CD4-positive, alpha-beta T cell treated with Interleukin-1 beta for 1 hour (primary cell): Measurements from ENCODE around the gene GABRR2.

Source experiments
- DNase-seq, 2 donors: peaks; one replicate each; pipeline ENCODE4 v3.0.0-alpha.2; 2020 to 2022

GABRR2 gene

GRCh38 chr6:89290401-89291155 lies 24.5 kb downstream of the GABRR2 start:
- DNase-seq = no peak

GRCh38 chr6:89289710-89290109 lies 25.4 kb downstream of the GABRR2 start:
- no peak for DNase-seq

- DNase-seq = no peak
These were observed 27.6 kb downstream of the GABRR2 start for GRCh38 chr6:89287351-89288028.

GRCh38 chr6:89286516-89286915 lies 28.6 kb downstream of the GABRR2 start:
- no peak for DNase-seq

GRCh38 chr6:89284963-89285735 lies 29.9 kb downstream of the GABRR2 start:
- no peak for DNase-seq

- no peak for DNase-seq
These were observed 31.0 kb downstream of the GABRR2 start for GRCh38 chr6:89284081-89284480.

- no peak for DNase-seq
These were observed 32.4 kb downstream of the GABRR2 start for GRCh38 chr6:89282749-89283148.

GRCh38 chr6:89281779-89282246 lies 33.3 kb downstream of the GABRR2 start:
- DNase-seq = peak; percentile 50 to 51

- no peak for DNase-seq
These were observed 36.1 kb downstream of the GABRR2 start for GRCh38 chr6:89278956-89279355.

- DNase-seq = no peak
These were observed 39.2 kb downstream of the GABRR2 start for GRCh38 chr6:89275900-89276299.

- DNase-seq = no peak
These were observed 41.3 kb downstream of the GABRR2 start for GRCh38 chr6:89273816-89274215.

- DNase-seq = no peak
These were observed 42.5 kb downstream of the GABRR2 start for GRCh38 chr6:89272596-89272995.

GRCh38 chr6:89270951-89271721 lies 44.0 kb downstream of the GABRR2 start:
- DNase-seq = no peak

- no peak for DNase-seq
These were observed 45.1 kb downstream of the GABRR2 start for GRCh38 chr6:89269981-89270380.

- no peak for DNase-seq
These were observed 45.8 kb downstream of the GABRR2 start for GRCh38 chr6:89269252-89269651.

- no peak for DNase-seq
These were observed 46.3 kb downstream of the GABRR2 start for GRCh38 chr6:89268776-89269175.

- DNase-seq = no peak
These were observed 47.2 kb downstream of the GABRR2 start for GRCh38 chr6:89267918-89268317.

GRCh38 chr6:89264296-89264695 lies 50.8 kb downstream of the GABRR2 start:
- no peak for DNase-seq

- DNase-seq = no peak
These were observed 54.3 kb downstream of the GABRR2 start for GRCh38 chr6:89260832-89261231.

GRCh38 chr6:89260310-89260709 lies 54.8 kb downstream of the GABRR2 start:
- DNase-seq = no peak

GRCh38 chr6:89258912-89259311 lies 56.2 kb downstream of the GABRR2 start:
- DNase-seq = no peak

- DNase-seq = no peak
These were observed 57.3 kb downstream of the GABRR2 start for GRCh38 chr6:89257781-89258180.

- no peak for DNase-seq
These were observed 57.8 kb downstream of the GABRR2 start for GRCh38 chr6:89257346-89257745.
